NCI-H2227 (cell line): ENCODE measurements around the gene MAMSTR.
A peak's percentile ranks its signal among the peaks of the same experiment; 100 is the strongest.
"Not testable (repeated sequence)": the region's sequence is repeated elsewhere in the genome, so short reads cannot be mapped to it uniquely, and the experiment has no call there.

ENCODE experiments used
- DNase-seq: peaks from one replicate; lab custom pipeline; 2025; ENCODE audit not compliant: unreplicated experiment; lab: John Stamatoyannopoulos, UW

The MAMSTR gene

GRCh38 chr19:48720251-48720612, 707 bp upstream of the MAMSTR start:
- no peak for DNase-seq

- no peak for DNase-seq
Measured at GRCh38 chr19:48718711-48719231, 754 bp downstream of the MAMSTR start.

- DNase-seq = not testable (repeated sequence)
Measured at GRCh38 chr19:48718106-48718505, 1.4 kb downstream of the MAMSTR start.

DNA sequence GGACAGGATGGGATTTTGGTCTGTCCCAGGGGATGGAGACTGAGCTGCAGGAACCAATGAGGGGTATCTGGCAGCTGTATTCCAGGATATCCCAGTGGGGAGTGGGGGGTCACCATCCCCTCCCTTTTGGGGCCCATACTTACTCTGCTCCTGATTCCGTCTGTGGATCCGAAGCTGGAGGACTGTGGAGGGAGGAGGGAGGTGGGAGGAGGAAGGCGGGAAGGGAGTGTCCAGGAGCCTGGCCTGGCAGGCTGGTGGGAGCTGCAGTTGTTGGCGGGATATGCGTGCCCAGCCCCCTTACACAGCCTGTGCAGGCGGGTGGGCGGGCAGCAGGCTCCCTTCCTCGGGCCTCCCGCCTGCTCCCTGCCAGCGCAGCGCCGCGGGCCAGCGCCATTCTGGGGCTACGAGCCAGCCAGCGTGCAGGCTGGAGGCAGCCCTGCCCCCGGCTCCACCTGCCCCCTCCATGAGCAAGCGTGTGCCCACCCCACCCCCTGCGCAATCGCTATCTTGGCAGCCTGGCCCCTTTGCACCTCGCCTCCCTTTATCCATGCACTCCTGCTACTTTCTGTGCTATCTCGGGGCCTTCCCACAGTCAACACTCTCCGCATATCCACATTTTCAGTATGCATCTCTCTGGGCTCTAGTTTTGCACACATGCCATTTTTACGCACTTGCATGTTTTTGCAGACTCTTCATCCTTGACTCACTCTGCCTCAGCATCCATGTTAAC, 2.8 kb downstream of the MAMSTR start:
- peak; percentile 84 for DNase-seq

GRCh38 chr19:48715681-48716171, 3.8 kb downstream of the MAMSTR start:
- peak; percentile 27 for DNase-seq

GRCh38 chr19:48714759-48715675, 4.5 kb downstream of the MAMSTR start:
- DNase-seq = no peak

DNA sequence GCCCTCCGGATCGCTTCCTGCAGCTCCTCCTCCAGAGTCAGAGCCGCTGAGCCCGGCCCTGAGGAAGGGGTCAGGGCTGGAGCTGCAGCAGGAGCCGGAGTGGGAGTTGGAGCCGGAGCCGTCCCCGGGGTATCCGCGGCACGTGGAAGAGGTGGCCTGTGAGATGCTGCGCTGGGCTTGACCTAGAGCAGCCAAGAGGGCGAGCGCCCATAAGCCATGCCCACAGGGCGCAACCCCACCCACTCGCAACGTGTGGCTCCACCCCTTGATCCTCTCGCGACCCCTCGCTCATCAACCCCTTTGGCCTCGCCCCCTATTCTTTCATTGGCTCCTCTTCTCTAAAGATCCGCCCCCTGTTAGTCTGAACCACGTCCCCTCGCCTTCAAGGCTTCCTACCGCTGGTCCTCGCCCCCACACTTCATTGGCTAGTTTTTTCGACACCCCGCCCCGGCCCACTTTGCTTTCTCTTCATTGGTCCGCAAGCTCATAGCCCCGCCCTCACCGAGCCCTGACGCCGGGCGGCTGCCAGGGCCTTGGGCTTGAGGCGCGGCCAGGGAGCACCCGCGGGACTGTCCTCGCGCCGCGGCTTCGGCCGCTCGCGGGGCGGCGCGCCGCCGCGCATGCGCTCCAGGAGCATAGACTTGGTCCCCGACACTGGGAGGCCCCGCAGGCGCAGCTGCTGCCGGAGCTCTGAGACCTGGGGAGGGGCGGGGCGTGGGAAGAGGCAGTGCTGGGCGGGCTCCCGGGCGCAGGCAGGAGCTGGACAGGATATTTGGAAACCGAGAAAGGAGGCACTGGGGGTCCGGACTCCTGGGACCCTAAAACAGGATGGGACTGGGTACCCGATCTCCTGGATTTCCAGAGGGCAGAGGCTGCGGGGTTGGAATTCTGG, 5.4 kb downstream of the MAMSTR start:
- peak; percentile 98 for DNase-seq

DNA sequence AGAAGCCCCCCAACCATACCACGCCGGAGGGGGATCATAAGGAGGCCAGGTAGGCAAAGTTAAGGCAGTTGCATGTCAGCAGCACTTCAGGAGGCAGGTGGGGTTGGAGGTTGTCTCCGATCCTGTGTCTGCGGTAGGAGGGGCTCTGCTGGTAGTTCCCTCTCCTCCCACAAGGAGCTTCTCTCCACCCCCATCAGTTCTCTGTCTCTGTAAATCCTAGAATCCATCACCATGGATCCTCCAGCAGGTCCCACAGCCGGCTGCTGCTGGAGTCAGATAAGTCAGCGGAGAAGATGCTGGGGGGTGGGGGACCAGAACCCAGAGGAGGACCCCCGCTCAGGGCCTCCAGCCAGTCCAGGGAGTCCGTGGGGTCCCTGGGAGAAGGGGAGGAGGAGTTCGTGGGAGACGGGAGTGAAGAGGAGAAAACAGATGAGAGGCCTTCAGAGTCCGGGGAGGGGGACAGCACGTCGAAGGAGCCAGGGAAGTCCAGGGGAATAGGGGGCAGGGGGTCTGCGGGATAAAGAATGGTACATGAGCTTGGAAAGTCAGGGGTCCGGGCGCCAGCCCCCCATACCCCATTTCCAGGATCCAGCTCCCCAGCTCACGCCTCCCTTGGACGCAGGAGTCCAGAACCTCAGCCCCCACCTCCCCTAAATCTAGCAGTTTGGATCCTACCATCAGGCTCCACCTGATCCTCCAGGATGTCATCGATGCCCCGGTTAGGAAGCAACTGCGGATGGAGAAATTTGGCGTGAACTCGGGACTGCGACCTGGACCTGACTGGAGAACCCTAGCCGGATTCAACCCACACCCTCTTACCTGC, 6.3 kb downstream of the MAMSTR start:
- peak; percentile 31 for DNase-seq

- DNase-seq = no peak
Measured at GRCh38 chr19:48711106-48711662, 8.3 kb downstream of the MAMSTR start.

DNA sequence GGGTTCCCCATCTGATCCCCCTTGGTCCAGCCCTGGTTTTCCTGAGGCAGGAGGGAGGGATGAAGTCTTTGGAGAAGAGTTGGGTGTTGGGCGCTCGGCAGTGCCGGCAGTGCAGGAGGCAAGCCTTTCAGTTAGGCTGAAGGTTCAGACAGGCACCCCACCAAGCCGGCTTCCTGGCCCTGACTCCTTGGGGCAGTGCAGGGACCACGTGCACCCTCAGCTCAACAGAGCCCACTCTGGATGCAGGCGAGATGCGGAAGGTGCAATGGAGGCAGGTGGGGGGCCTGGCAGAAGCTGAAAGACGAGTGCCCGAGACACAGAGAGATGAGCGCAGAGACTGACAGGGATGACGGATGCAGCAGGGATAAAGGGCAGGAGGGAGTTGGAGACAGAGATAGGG, 11.1 kb downstream of the MAMSTR start:
- no peak for DNase-seq

DNA sequence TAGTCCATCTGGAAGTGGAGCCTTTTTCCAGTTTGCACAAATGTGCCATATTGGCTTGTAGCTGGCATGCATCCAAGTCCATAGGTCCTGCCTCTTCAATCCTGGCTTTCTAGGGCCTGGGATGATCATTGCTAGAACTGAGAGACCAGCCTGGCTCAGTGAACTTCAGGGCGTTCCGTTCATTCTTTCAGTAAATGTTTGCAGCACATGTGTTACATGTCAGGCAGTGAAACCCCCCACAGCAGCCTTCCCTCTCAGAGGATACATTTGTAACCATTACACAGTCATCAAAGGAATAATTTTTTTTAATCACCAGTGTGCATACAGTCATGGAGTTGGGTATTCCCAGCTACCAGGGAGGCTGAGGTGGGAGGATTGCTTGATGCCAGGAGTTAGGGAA, 14.1 kb downstream of the MAMSTR start:
- DNase-seq = peak; percentile 20

DNA sequence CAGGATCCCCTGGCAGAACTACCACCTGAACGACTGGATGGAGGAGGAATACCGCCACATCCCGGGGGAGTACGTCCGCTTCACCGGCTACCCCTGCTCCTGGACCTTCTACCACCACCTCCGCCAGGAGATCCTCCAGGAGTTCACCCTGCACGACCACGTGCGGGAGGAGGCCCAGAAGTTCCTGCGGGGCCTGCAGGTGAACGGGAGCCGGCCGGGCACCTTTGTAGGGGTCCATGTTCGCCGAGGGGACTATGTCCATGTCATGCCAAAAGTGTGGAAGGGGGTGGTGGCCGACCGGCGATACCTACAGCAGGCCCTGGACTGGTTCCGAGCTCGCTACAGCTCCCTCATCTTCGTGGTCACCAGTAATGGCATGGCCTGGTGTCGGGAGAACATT, 16.2 kb downstream of the MAMSTR start:
- no peak for DNase-seq

GRCh38 chr19:48702701-48703100, 16.8 kb downstream of the MAMSTR start:
- no peak for DNase-seq

GRCh38 chr19:48698046-48698445, 21.5 kb downstream of the MAMSTR start:
- no peak for DNase-seq

DNA sequence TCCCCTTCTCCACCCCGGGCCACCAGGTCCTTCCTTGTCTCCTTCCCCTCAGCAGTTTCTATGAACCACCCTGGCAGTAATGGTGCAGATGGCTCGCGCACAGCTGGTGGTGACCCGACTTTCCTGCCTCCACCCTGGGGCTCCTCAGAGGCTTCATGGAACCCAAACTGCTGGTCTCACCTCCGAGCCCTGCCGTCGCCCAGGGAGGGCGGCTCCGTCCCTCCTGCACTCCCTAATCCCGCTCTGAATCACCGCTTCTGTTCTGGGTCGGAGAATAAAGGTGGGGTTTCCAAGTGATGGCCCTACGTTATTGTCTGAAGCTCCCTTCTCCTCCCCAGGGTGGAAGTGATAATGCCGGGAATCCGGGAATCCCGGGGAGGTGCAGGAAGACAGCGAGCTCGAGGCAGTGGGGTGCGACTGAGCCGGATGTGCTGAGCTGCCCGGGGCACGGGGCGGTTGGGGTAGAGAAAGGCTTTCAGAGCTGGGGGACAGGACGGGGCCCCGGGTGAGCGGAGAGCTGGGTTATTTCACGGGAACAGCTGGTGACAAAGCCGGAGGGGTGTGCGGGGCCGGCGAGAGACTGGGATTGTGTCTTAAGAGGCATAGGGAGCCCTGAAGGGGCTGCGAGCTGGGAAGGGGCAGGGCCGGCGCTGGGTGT, 23.0 kb downstream of the MAMSTR start:
- DNase-seq = no peak

GRCh38 chr19:48695743-48696352, 23.7 kb downstream of the MAMSTR start, which contains the start of gene FUT2:
Gene FUT2, plus strand, starts transcription at chr19:48695971. Its CDS starts 6,986 bp downstream, at chr19:48702957.
- DNase-seq = no peak

GRCh38 chr19:48693629-48694028, 25.9 kb downstream of the MAMSTR start:
- not testable (repeated sequence) for DNase-seq

- DNase-seq = no peak
Measured at GRCh38 chr19:48689449-48689848, 30.1 kb downstream of the MAMSTR start.

- no peak for DNase-seq
Measured at GRCh38 chr19:48687776-48688175, 31.7 kb downstream of the MAMSTR start.
